HG02678 (cell line): ENCODE measurements around the gene TMEM132E.

Experiments used
- ATAC-seq: cut with Tn5 transposase; IDR thresholded peaks from one replicate; pipeline ENCODE4 v1.9.1; 2021; ENCODE audit warnings: mild to moderate bottlenecking, moderate library complexity; ENCODE audit not compliant: unreplicated experiment

Gene TMEM132E

DNA sequence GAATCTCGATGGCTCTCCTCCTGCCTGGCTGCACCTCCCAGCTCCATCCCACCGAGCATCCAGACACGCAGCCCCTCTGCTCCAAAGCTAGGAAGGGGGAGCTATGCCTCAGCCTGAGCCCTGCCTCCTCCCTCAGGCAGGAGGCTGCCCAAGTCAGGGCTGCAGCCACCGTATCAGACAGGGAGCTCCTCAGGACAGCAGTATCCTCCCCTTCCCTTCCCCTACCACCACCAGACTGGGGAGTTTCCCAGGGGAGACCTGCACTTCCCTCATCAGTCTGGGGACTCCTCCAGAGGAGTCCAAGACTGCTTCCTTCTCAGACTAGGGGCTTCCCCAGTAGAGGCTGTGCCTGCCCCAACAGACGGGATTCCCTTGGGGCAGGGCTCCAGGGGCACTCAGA lies 17.5 kb downstream of the TMEM132E start:
- no peak for ATAC-seq

DNA sequence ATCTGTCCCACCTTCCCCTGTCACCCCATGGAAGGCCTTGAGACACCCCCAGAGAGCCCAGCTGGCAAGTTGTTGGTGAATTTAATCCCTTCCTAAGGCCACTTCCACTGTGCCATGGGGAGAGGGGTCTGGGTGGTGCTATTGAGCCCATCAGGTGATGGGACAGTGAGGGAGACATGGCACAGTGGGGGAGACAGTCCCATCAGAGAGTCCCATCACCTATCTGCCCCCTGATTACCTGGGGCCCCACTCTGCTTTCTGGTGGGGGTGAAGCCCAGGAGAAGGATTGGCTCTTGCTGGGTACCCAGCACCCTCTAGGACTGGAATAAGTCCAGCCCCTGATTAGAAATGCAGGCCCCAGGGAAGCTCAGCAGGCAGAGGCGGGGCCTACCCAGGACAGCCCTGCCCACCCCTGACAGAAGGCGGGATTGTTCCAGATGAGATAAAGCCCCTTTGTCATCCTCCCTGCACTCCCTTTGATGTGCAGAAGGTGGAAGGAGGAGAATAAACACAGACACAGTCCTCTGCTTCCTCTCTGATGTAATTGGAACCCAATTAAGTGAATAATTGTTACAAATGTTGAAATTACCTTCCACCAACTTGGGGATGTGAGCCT lies 18.9 kb downstream of the TMEM132E start:
- no peak for ATAC-seq

DNA sequence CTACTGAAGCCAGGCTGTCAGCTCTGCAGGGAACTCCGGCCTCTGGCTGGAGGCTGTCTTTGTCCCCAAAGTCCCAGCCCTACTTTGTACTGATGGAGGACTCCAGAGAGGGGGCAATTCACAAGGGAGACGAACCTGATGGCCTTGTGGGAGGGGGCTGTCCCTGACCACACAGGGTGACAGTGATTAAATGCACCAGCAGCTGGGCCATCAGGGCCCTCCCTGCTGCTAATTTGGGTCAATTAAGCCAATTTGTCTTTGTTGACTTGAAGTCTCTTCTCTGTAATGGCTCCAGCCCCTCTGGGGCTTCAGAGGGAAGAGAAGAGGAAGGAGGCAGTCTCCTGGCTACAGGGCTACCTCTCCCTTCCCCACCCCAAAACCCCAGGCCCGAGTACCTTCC lies 22.0 kb downstream of the TMEM132E start:
- no peak for ATAC-seq

DNA sequence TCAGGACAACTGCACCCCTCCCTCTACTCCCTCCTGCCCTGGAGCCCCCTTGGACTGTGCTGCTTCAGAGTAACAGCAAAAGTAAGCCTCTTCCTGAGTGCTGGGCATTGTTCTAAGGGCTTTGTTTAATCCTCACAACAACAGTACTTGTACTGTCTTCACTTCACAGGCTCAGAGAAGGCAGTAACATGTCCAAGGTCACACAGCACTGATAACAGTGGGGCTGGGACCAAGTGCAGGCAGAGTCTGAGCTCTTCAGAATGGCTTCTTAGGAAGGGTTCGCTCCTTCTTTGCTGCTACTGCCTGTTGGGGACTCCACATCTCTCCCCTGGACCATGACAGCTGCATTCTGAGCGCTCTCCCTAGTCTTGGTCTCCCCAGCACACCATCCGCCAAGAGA lies 24.6 kb downstream of the TMEM132E start:
- ATAC-seq = no peak

DNA sequence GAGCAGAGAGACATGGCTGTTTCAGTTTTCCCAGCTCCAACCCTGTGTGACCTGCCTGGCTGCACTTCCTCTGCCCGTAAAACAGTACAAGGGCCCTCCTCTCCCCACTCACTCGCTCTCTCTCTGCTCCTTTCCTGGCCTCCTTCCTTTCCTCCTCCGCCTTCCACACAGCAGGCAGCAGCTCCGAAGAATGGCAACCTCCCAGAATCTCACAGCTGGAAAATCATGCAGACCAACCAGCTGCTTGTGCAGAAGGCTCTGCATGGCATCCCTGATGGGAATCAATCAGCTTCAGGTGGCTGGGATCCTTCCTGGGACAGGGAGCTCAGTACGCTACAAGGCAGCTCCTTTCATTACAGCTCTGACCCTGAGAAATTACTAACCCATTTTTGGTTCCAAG lies 27.4 kb downstream of the TMEM132E start:
- no peak for ATAC-seq

DNA sequence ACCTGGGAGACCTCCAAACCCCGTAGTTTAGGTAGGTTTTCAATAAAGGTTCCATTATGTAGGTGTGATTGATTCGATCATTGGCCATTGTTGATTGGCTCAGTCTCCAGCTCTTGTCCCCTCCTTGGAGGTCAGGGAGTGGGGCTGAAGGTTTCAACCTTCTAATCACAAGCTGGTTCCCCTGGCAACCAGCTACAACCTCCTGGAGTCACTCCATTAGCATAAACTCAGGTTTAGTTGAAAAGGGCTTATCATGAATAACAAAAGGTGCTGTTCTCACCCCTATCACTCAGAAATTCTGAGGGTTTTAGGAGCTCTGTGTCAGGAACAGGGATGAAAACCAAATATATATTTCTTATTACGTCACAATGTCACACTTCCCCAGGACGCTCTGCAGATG lies 28.5 kb downstream of the TMEM132E start:
- no peak for ATAC-seq

DNA sequence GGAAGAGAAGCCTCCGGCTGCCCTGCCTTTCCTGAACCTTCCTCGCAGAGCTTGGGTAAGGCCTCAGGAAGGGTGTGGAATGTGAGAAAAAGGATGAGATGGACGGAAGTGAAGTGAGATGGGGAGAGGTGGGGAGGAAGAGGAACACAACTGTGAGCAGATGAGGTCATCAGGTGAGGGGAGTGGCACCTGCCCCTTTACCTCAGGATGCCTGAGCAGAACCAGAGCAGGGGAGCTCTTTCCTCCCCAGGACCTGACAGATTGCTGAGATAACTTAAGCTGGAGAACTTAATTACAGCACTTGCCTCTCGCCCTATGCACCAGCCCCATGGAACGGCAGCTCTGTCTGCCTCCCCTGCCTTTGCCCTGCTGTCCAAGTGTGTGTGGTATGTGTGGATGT lies 29.8 kb downstream of the TMEM132E start:
- ATAC-seq = no peak

DNA sequence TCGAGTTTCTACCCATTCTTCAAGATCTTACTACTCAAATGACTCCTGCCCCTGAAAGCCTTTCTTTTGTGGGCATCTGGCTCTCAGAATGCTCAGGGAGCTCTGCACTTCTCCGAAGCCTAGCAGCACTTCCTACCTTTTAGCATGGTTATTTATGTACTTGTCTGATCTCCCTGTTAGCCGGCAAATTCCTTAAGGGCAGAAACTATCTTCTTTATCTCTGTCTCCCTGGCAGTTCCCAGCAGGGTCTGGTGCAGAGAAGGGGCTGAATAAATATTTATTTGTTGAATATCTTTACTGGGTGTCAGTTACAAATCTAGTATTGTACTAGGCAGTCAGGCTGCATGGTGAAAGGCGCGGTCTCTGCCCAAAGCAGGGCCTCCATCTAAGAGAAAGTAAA lies 30.7 kb downstream of the TMEM132E start:
- no peak for ATAC-seq

DNA sequence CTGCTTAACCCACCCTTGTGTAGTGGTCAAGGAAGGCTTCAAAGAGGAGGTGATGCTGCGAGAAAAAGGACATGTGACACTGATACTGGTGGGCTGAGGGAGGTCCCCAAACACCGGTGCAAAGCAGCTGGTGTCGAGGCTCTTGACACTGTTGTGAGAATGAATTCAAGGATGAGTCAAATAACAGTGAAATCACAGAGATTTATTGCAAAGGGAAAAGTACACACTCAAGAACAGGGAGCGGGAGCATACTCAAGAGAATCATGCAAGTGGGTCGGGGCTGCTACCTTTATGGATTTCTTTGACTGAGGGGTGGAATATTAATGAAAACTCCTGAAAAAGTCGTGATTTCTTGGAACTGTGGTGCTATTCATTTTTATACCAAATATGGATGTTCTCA lies 31.1 kb downstream of the TMEM132E start:
- no peak for ATAC-seq

DNA sequence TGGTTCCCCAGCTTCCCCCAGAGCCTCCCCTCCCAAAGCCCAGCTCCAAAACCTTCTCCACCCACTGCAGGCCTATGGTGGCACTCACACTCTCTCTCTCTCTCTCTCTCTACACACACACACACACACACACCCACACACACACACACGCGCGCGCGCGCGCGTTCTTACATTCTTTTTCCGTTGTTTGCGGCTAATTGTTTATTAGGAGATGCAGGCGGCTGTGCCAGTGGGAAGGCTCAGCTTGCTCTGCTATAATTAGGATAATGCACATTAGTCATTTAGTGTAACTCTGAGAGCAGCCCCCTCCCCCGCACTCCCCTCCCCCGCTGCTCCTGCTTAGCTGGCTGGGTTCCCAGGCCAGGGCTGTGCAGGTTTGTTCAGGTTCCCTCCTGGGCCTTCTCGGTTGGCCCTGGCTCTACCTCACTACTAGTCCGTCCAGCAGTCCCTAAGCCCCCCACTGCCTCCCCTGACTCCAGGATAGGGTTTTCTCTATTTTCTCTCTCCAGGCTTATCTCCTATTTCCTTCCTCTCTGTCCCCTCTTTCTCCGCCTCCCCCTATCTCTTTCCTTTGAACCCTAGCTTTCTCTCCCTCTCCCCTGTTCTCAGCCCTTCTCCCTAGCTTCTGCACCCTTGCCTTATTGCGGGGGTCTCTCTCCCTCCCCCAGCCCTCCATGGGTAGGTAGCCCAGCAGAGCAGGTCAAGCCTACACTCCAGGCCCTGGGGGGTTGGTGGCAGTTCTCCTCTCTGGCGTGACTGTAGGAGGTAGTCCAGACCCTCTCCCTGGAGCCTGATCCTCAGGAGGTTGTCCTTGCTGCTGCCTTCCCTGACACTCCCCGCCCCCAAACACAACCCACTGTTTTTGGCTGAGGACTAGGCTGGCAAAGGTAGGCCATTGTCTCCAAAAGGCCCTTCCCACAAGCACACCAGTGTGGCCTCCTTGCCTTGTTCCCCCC lies 34.0 kb downstream of the TMEM132E start:
- no peak for ATAC-seq

DNA sequence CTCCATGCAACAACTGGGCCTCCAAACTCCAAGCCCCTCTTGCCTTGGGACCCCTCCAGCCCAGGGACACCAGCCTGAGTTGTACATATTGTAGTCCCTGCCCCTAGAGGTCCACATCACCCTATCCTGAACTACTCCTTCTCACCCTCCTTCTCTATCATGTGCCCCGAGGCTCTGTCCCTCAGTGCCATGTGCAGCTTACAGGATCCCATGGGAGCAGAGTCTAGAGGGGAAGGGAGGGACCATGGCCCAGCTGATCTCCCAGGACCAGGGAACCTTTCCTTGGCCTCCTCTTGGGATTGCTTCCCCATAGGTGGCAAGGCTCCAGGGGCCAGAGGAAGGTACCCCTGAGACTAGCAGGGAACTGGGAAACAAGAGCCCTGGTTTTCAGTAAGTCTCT lies 35.3 kb downstream of the TMEM132E start:
- no peak for ATAC-seq

DNA sequence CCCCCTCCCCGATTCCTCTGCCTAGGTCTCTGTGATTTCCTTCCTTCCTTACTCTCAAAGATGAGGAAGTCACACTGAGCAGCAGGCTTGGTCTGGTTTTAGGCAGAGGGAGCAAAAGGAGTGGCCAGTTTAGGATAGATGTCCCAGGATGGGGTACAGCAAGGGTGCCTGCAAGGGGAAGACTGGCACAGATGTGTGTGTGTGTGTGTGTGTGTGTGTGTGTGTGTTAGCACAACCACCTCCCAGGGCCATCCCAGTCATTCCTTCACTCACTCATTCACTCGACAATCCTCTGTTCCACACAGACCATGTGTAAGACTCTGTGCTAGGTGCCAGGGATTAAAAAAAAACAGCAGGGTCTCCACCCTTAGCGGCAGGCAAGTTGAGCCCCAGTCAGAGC lies 35.9 kb downstream of the TMEM132E start:
- no peak for ATAC-seq

DNA sequence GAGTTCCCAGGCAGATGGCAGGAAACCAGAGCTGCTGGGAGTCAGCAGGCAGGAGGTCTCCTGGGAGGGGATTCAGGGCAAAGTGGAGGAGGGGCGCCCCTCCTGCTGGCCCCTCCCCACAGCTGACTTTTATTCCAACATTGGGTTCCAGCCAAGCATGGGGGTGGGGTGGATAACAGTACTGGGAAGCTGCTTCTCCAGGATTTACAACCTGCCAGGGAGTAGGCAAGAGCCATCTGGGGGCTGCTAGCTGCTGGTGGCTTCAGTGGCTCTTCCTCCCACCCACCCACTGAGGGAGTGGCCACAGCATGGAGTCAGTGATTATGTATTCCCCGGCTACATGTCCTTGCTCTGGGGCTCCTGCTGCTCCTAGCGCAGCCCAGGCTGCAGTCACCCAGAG lies 36.8 kb downstream of the TMEM132E start:
- ATAC-seq = no peak

DNA sequence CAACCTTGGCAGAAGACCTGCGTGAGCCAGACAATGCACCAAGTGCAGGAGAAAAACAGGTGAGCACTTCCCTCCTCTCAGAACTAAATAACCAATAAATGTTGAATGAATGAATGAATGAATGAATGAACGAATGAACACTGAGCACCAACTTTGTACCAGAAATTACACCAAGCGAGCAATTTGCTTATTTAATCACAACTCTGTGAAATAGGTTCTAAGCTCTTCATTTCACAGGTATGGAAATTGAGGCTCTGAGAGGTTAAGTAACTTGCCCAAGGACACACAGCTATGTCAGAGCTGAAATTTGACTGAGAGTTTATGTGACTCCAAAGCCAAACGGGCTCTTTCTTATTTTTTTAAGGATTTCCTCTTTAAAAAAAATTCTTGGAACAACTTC lies 38.0 kb downstream of the TMEM132E start:
- ATAC-seq = no peak

DNA sequence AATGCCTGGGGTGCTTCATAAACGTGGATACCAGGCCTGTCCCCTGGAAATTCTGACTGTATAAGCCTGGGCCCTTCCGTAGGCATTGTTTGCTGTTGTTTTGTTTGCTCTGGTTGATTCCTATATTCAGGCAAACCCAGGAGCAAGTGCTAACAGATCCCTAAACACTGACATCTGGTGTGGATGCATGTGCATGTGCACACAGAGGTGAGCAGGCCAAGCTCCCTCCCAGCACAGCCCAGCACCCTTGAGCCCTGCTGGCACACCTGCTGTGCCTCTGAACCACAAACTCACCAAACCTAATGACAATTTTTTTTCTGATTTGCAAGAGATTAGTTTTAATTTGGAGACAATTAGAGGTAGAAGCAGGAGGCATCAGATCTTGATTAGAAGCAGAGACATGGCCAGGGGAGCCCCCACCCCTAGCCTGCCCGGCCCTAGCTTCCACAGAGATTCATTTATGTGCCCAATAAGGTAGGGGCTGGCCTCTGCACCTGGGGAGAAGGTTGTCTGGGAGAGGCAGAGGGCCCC lies 40.4 kb downstream of the TMEM132E start:
- no peak for ATAC-seq

DNA sequence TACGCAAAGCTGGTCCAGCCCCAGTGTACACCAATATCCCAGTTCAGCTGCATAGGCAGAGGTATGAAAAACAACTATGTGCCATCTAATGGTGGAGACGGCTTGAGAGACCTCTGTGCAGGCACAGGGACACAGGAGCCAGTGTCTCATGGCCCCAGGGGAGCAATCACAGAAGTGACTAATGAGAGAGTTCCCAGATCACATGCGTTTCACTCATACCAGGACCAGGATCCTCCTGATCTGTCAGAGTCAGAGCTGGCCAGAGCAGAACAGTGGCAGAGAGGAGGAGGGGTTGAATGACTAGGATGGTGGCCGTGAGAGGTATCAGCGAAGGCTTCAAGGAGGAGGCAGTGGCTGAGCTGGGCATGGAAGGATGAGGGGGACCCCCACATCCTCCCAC lies 41.1 kb downstream of the TMEM132E start:
- no peak for ATAC-seq

DNA sequence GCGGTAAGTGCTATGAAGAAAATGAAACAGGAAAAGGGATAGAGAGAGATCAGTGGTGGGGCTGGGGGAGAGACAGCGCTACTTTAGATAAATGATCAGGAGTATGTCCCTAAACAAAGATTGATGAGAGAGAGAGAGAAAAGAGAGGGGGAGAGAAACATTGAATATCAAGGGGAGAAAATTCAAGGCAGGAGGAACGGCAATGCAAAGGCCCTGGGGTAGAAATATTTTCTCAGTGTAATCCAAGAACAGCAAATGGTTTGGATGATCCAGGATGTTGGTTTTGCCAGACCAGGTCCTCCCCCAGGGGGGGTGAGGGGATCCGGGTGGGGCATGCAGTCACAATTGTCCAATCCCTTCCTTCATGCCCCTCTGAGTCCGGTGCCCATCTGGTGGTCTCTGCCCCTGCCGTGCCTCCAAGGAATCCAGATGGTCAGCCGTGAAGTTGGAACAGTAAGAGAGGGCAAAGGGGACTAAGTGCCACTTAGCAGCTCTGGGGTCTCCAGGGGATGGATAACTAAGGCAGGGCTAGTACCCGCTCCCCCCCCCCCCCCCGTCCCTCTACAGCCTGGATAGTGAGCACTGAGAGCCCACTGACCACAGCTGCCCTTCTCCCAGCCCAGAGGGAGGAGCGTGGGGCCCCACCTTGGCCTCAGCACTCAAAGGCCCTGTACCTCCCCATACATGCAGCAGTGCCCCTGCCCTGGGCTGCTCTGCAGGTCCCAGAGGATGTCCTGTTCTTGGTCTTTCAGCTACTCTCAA lies 43.7 kb downstream of the TMEM132E start:
- ATAC-seq = no peak

DNA sequence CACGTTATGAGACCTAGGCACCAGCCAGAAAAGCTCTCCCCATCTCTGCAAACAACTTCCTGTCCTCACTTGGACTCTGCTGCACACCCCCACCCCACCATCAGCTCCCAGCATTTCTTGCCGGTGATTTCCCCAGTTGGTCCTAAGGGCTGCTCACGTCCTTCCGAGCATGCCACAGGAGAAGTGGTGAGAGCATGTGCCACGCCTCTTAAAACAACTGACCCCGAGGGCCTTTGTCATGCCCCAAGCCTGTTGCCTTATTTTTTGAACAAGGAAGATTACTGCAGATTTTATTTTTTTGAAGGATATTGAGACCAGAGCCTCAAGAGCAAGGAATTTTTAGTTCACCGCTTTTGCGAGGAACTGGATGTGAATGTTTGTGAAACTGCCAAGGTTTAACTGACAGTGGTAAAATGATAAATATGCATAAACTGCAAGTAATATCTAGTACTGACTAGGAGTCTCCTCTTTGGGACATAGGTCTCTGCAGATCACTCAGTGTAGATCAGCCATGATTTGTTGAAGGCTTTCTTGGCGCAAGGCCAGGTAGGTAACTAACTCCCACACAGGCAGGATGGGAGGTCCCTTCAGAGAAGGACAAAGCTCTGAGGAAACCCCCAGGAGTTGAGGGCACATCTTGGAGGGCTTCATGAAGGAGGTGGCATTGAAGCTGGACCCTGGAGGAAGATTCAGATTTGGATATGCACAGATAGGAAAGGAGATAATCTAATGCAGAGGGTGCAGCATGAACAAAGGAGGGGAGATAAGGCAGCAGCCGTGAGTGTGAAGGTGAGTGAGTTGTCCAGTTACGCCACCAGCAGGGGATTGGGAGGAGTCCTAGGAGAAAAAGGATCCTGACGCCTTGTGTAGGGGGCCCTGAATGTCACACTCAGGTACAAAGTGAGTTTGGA lies 44.7 kb downstream of the TMEM132E start:
- no peak for ATAC-seq

DNA sequence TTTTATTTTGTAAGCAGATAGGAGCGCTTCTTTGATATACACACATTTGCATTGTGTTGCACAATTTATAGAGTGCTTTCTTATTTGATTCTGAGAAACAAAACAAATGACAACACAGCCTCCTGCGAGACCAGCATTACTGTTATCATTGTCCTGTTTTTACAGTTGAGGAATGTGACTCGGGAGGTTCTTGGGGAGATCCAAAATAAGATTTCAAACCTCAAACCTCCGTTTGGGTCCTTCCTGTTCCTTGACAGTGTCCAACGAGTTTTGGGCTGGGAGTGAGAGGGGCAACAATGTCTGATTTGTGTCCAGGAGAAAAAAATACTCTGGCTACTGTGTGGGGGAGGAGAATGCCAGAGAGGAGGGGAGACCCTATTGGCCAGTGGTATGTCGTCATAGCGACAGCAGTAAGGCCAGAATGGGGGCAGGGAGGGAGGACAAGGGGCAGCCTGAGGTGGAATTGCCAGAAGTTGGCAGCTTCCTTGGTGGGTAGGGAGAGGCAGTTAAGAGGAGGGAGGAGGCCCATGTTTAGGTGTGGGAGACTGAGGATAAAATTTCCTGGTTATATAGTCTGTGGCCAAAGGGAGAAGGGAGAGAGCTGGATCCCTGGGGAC lies 45.5 kb downstream of the TMEM132E start:
- no peak for ATAC-seq

DNA sequence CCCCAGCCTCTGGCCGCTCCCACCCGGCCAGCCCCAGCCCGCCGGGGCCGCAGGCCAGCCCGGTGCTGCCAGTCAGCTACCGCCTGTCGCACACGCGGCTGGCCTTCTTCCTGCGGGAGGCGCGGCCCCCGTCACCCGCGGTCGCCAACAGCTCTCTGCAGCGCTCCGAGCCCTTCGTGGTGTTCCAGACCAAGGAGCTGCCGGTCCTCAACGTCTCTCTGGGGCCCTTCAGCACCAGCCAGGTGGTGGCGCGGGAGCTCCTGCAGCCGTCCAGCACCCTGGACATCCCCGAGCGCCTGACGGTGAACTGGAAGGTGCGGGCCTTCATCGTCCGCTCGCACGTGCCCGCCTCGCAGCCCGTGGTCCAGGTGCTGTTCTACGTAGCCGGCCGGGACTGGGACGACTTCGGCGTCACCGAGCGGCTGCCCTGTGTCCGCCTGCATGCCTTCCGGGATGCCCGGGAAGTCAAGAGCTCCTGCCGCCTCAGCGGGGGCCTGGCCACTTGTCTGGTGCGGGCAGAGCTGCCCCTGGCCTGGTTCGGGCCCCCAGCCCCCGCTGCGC lies 46.8 kb downstream of the TMEM132E start:
- no peak for ATAC-seq
